Body of pancreas (tissue), 4 donors: ENCODE data around the gene OR2K2. TPM values are rescaled to one million over a fixed set of nuclear protein-coding genes. Genes with fewer than 3 reads are reported as not detected.
"Not testable (repeated sequence)": the region's sequence is repeated elsewhere in the genome, so short reads cannot be mapped to it uniquely, and the experiment has no call there.

ENCODE experiments used
- ATAC-seq: fragments of 150-250 bp; one replicate; pipeline ENCODE4 v1.9.1; 2016
- DNase-seq, 4 donors: peaks; one replicate each; pipeline ENCODE4 v3.0.0-alpha.2; 2019
- H3K27ac ChIP-seq, 4 donors: fragments of 200-600 bp; sonication (generic); 1 replicate in 3 of 4; 2 replicates in 1 of 4; pipeline versions ENCODE4 v1.5.1 to v1.6.1; 2016 to 2019; ENCODE audit warnings: mild to moderate bottlenecking in 1 of 4, mixed read lengths in 1 of 4, moderate library complexity in 1 of 4
- H3K27me3 ChIP-seq, 2 donors: fragments of 200-600 bp; sonication (generic); one replicate each; pipeline ENCODE4 v1.6.0; 2016; ENCODE audit warnings: mild to moderate bottlenecking in 1 of 2
- H3K36me3 ChIP-seq, 2 donors: fragments of 200-600 bp; sonication (generic); replicated peaks in 1 of 2; 2 replicates each; pipeline ENCODE4 v1.5.1; 2016; ENCODE audit warnings: low read depth in 2 of 2; ENCODE audit not compliant: insufficient read depth in 1 of 2
- H3K4me1 ChIP-seq: fragments of 200-600 bp; sonication (generic); one replicate; pipeline ENCODE4 v1.6.0; 2016
- H3K4me3 ChIP-seq, 2 donors: fragments of 200-600 bp; sonication (generic); 1 replicate in 1 of 2; 2 replicates in 1 of 2; pipeline ENCODE4 v1.5.1; 2016 to 2019
- H3K9me3 ChIP-seq, 3 donors: fragments of 200-600 bp; sonication (generic); 1 replicate in 2 of 3; 2 replicates in 1 of 3; pipeline ENCODE4 v1.5.1; 2016
- POLR2A ChIP-seq, 3 donors: fragments of 450-650 bp; IDR thresholded peaks; one replicate each; pipeline ENCODE4 v1.6.1; 2016; ENCODE audit warnings: antibody characterized with exemption in 3 of 3, mild to moderate bottlenecking in 2 of 3
- WGBS, 2 donors: methylation state at CpG; one replicate each; pipeline ENCODE4 v1.1.5; 2017; 5-methylcytosine and 5-hydroxymethylcytosine counted together
- intact Hi-C: fragments of 100-400 bp; cut with DNase I; formaldehyde crosslinking; loops from one replicate; pipeline ENCODE4 v1.15.1; 2023
- total RNA-seq, 2 donors: library from RNA; depleted of rRNA; stranded (reverse); fragments of >200 nt; gene quantifications; one replicate each; pipeline ENCODE4 v1.1.0, GENCODE V29; 2016
- TF ChIP-seq, protein P1 (sequence below), 7 experiments: fragments of 450-650 bp in 4 of 7; fragments of 200-600 bp in 3 of 7; sonication (generic) in 3 of 7; IDR thresholded peaks; one replicate each; pipeline ENCODE4 v1.5.1; 2016 to 2019; ENCODE audit warnings: antibody characterized with exemption in 7 of 7

Gene OR2K2
- total RNA-seq, 2 donors from 2014 or later: not detected

DNA sequence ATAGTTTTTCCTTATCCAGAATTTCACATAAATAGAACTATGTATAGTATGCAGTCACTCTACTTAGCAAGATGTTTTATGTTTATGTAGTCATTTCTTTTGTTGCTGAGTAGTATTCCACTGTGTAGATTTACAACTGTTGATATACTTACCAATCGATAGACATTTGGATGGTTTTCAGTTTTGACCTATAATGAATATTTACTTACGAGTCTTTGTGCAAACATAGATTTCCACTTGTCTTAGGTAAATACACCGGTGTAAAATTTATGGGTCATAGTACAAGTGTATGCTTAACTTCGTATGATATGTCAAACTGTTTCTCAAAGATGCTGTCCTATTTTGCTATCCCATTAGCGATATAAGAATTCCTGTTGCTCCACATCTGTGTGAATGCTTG, 19.7 kb upstream of the OR2K2 start:
- H3K27ac ChIP-seq: peak overlapping the region in 1 of 4 donors; percentile 65
- intact Hi-C loops: no loop called here

DNA sequence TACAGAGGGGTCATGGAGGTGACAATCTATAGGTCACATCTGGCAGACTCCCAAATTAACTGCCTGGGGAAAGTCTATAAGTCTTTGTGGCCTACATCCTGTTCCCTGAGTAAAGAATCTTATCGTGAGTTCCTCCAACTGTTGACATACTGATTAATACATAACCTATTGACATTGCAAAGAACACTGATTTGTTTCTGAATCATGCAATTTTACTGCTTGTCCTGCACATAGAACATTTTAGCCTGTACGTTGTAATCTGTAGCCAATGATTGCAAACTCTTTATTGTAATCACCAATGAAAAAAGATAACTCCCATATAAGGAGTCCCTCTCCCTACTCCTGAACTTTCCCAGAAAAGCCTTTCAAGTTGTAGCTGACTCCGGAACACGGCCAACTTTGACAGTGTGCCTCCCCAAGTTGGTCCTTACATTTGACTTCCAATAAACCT, 18.8 kb upstream of the OR2K2 start:
- no peaks in the 10 kb centered on the region for H3K27me3 ChIP-seq
- intact Hi-C loops: no loop called here
- no peak overlapping the region for H3K4me3 ChIP-seq
- DNase-seq (peak in 1 of 4 donors; percentile 6), ATAC-seq (peak; percentile 84)
- H3K9me3 ChIP-seq: no peaks in the 10 kb centered on the region
- WGBS, 2 donors: 7 to 10% methylated on average over 4 of the region's 4 CpGs
- no peak for TF ChIP-seq POLR2A (IDR thresholded peaks at IDR 0.05)
- TF ChIP-seq, protein P1, sequence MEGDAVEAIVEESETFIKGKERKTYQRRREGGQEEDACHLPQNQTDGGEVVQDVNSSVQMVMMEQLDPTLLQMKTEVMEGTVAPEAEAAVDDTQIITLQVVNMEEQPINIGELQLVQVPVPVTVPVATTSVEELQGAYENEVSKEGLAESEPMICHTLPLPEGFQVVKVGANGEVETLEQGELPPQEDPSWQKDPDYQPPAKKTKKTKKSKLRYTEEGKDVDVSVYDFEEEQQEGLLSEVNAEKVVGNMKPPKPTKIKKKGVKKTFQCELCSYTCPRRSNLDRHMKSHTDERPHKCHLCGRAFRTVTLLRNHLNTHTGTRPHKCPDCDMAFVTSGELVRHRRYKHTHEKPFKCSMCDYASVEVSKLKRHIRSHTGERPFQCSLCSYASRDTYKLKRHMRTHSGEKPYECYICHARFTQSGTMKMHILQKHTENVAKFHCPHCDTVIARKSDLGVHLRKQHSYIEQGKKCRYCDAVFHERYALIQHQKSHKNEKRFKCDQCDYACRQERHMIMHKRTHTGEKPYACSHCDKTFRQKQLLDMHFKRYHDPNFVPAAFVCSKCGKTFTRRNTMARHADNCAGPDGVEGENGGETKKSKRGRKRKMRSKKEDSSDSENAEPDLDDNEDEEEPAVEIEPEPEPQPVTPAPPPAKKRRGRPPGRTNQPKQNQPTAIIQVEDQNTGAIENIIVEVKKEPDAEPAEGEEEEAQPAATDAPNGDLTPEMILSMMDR (IDR thresholded peaks at IDR 0.05): peak in 1 of 7 experiments; percentile 1
- H3K27ac ChIP-seq: peak overlapping the region in 1 of 4 donors; percentile 65
- H3K4me1 ChIP-seq: peaks cover 20% of the 10 kb centered on the region
- no peaks in the 10 kb centered on the region for H3K36me3 ChIP-seq

More for the DNA sequence above, 19.7 kb upstream of the OR2K2 start:
- H3K27me3 ChIP-seq: no peaks in the 10 kb centered on the region
- no peak for TF ChIP-seq POLR2A (IDR thresholded peaks at IDR 0.05)
- TF ChIP-seq, protein P1 (IDR thresholded peaks at IDR 0.05): no peak
- H3K9me3 ChIP-seq: no peaks in the 10 kb centered on the region
- DNase-seq (no peak), ATAC-seq (peak; percentile 56)
- peaks cover 20% of the 10 kb centered on the region for H3K4me1 ChIP-seq
- no peak overlapping the region for H3K4me3 ChIP-seq
- H3K36me3 ChIP-seq: no peaks in the 10 kb centered on the region
- 19 to 20% methylated on average over 5 of the region's 5 CpGs for WGBS, 2 donors

GRCh38 chr9:111334318-111334863, 4.4 kb upstream of the OR2K2 start:
- H3K4me3 ChIP-seq, H3K27me3 ChIP-seq, H3K36me3 ChIP-seq, intact Hi-C loops, H3K27ac ChIP-seq, DNase-seq, H3K9me3 ChIP-seq, H3K4me1 ChIP-seq, ATAC-seq: not testable (repeated sequence)
- WGBS, 2 donors: 84 to 100% methylated on average over 3 to 5 of the region's 5 CpGs

DNA sequence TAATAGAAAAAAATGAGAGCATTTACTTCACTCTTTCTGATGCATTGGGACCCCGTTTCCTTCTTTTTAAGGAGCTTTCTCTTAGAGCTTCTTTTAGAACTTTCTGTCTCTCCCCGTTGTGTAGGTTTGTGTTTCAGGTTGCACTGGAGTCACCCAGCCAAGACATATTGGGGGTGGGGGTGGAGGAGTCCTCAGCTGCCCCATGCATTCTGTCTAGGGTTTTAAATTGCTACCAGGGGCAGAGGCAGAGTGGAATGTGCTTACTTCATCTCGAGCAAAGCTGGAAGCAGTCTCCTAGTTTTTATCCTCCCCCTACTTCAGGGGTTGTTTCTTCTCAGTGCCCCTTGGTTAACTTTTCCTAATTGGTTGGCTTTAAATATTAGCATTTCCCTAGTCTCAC, 9.4 kb downstream of the OR2K2 start:
- H3K4me1 ChIP-seq: no peaks in the 10 kb centered on the region
- no peaks in the 10 kb centered on the region for H3K27me3 ChIP-seq
- H3K36me3 ChIP-seq: no peaks in the 10 kb centered on the region
- no peak for TF ChIP-seq POLR2A (IDR thresholded peaks at IDR 0.05)
- TF ChIP-seq, protein P1 (IDR thresholded peaks at IDR 0.05): no peak
- no peak overlapping the region for H3K27ac ChIP-seq
- WGBS, 2 donors: 55 to 71% methylated on average over 3 of the region's 3 CpGs
- H3K9me3 ChIP-seq: no peaks in the 10 kb centered on the region
- DNase-seq (no peak), ATAC-seq (no peak)
- no peak overlapping the region for H3K4me3 ChIP-seq
- intact Hi-C loops: no loop called here

GRCh38 chr9:111316796-111317195, 13.2 kb downstream of the OR2K2 start:
- TF ChIP-seq, protein P1 (IDR thresholded peaks at IDR 0.05): no peak
- TF ChIP-seq POLR2A (IDR thresholded peaks at IDR 0.05): no peak
- 65 to 93% methylated on average over 3 of the region's 3 CpGs for WGBS, 2 donors
- H3K36me3 ChIP-seq: no peaks in the 10 kb centered on the region
- no peaks in the 10 kb centered on the region for H3K9me3 ChIP-seq
- no peak for DNase-seq
- intact Hi-C loops: no loop called here
- H3K4me1 ChIP-seq: no peaks in the 10 kb centered on the region
- no peaks in the 10 kb centered on the region for H3K27me3 ChIP-seq
- no peak overlapping the region for H3K27ac ChIP-seq
- no peak for ATAC-seq
- H3K4me3 ChIP-seq: no peak overlapping the region
